HepG2 (cell line): ENCODE measurements around the gene CHPF. TPM values are rescaled to one million over a fixed set of nuclear protein-coding genes. Genes with fewer than 3 reads are reported as not detected.

Experiments used
- ARID5B ChIP-seq: IDR thresholded peaks from 2 replicates; pipeline ENCODE4 v1.4.0; 2020; ENCODE audit warnings: mild to moderate bottlenecking, missing genetic modification reagents
- DPF2 ChIP-seq: sonication (generic); formaldehyde crosslinking; IDR thresholded peaks from 2 replicates; pipeline ENCODE4 v1.4.0; 2020; ENCODE audit warnings: mild to moderate bottlenecking, low read depth, missing genetic modification reagents, borderline replicate concordance
- MEF2D ChIP-seq: sonication (generic); formaldehyde crosslinking; IDR thresholded peaks from 2 replicates; pipeline ENCODE4 v1.5.1; 2020; ENCODE audit warnings: mild to moderate bottlenecking, missing genetic modification reagents
- POLR2AphosphoS5 ChIP-seq: IDR thresholded peaks from 2 replicates; pipeline ENCODE4 v1.6.1; 2012; ENCODE audit warnings: low read depth, low read length
- SIX4 ChIP-seq: sonication (generic); formaldehyde crosslinking; IDR thresholded peaks from 2 replicates; pipeline ENCODE4 v1.4.0; 2020; ENCODE audit warnings: missing genetic modification reagents
- SRSF9 ChIP-seq: fragments of 200-400 bp; formaldehyde crosslinking; IDR thresholded peaks from 2 replicates; pipeline ENCODE4 v1.6.1; 2018; ENCODE audit warnings: borderline replicate concordance, mild to moderate bottlenecking, low read depth, low read length; ENCODE audit not compliant: insufficient read depth, poor library complexity, severe bottlenecking
- ZFP36L2 ChIP-seq: sonication (generic); formaldehyde crosslinking; IDR thresholded peaks from 2 replicates; pipeline ENCODE4 v1.4.0; 2020; ENCODE audit warnings: missing genetic modification reagents
- ZFY ChIP-seq: sonication (generic); formaldehyde crosslinking; IDR thresholded peaks from 2 replicates; pipeline ENCODE4 v1.4.0; 2020; ENCODE audit warnings: missing genetic modification reagents
- ZNF263 ChIP-seq: sonication (generic); formaldehyde crosslinking; IDR thresholded peaks from 2 replicates; pipeline ENCODE4 v1.4.0; 2020; ENCODE audit warnings: missing genetic modification reagents
- ZNF709 ChIP-seq: sonication (generic); formaldehyde crosslinking; IDR thresholded peaks from 2 replicates; pipeline ENCODE4 v1.5.0; 2020; ENCODE audit warnings: mild to moderate bottlenecking, missing genetic modification reagents
- polyA plus RNA-seq, 8 experiments: library from polyadenylated mRNA; depleted of rRNA in 3 of 8; stranded (reverse) in 7 of 8; unstranded in 1 of 8; fragments of >200 nt; fragmentation: Illumina TruSeq in 4 of 8; extraction: Trizol in 4 of 8; gene quantifications; 2 replicates each; pipeline versions ENCODE4 v1.2.1 to v1.2.3, GENCODE V29; 2011 to 2016; ENCODE audit warnings: low read depth in 4 of 8, missing spikeins in 1 of 8, mixed read lengths in 1 of 8; ENCODE audit not compliant: insufficient read depth in 1 of 8
- total RNA-seq, 5 experiments: library from RNA; depleted of rRNA; stranded (reverse); fragments of >200 nt; fragmentation: Illumina TruSeq; extraction: Trizol; gene quantifications; 2 replicates each; pipeline ENCODE4 v1.2.3, GENCODE V29; 2016; ENCODE audit warnings: low read depth in 1 of 5
- TF ChIP-seq, protein P1 (sequence below): sonication (generic); formaldehyde crosslinking; IDR thresholded peaks from 2 replicates; pipeline ENCODE4 v1.8.1; 2023; ENCODE audit warnings: missing genetic modification reagents, mild to moderate bottlenecking, borderline replicate concordance
- TF ChIP-seq, protein P2 (sequence below): sonication (generic); formaldehyde crosslinking; conservative IDR thresholded peaks from 2 replicates; pipeline ENCODE4 v1.4.0; 2020; ENCODE audit warnings: mild to moderate bottlenecking, missing genetic modification reagents, moderate library complexity
- TF ChIP-seq, protein P3 (sequence below): sonication (generic); formaldehyde crosslinking; IDR thresholded peaks from 2 replicates; pipeline ENCODE4 v1.4.0; 2020; ENCODE audit warnings: missing genetic modification reagents
- TF ChIP-seq, protein P4 (sequence below): IDR thresholded peaks from 2 replicates; pipeline ENCODE4 v1.6.1; 2016

The CHPF gene
- total and polyA plus RNA-seq, 2 of the 13 experiments (the other 11 are each of a cell fraction or from before 2014, with no cell fraction given) = 79.6 to 111 TPM

DNA sequence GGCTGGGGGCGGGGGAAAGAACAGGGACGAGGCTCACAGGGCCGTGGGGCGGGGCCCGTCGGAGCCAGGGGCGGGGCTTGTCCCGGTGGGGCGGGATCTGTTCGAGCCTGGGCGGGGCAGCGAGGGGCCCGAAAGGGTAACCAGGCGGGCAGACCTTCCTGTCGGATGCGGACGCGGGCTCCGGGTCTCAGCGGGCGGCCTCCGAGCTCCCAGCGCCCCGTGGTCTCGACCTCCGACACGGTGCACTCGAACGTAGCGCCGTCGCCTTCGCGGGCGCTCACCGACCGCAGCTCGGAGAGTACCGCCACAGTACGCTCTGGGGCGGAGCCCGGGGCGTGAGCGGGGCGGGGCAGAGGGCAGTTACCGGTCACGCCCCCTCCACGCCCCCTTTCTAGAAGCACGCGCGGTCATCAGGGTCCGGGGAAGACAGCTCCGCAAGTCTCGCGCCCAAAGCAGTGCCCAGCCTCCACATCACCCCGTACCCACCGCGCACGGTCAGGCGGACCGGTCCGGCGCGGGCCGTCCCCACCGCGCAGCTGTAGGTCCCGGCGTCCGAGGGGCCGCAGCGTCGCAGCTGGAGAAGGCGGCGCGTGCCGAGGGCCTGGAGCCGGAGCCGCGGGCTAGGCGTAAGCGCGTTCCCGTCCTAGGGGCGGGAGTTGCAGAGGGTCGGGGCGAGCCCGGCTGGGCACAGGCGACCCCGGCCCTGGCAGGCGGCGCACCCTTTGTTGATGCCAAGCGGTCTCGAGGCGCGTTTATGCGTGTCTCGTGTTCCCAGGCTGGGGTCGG, 9.0 kb upstream of the CHPF start (continued):
- TF ChIP-seq ARID5B (CRISPR knock-in tag) = peak; percentile 28; the same call in 1 of the 2 replicates
- no peak for TF ChIP-seq SRSF9
- peak; percentile 63; the same call in 1 of the 2 replicates for TF ChIP-seq ZFY
- peak; percentile 30; the same call in 1 of the 2 replicates for TF ChIP-seq ZNF263 (CRISPR knock-in tag)
- TF ChIP-seq POLR2AphosphoS5 = peak; percentile 50
- no peak for TF ChIP-seq ZFP36L2 (CRISPR knock-in tag)
- TF ChIP-seq, protein P1, sequence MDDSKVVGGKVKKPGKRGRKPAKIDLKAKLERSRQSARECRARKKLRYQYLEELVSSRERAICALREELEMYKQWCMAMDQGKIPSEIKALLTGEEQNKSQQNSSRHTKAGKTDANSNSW (CRISPR knock-in tag) = 0 out of 2 replicates have a peak, but pooled peaks have one; percentile 68
- no peak; the same call in 1 of the 2 replicates for TF ChIP-seq SIX4 (CRISPR knock-in tag)
- TF ChIP-seq MEF2D = no peak; the same call in 1 of the 2 replicates
- TF ChIP-seq, protein P2, sequence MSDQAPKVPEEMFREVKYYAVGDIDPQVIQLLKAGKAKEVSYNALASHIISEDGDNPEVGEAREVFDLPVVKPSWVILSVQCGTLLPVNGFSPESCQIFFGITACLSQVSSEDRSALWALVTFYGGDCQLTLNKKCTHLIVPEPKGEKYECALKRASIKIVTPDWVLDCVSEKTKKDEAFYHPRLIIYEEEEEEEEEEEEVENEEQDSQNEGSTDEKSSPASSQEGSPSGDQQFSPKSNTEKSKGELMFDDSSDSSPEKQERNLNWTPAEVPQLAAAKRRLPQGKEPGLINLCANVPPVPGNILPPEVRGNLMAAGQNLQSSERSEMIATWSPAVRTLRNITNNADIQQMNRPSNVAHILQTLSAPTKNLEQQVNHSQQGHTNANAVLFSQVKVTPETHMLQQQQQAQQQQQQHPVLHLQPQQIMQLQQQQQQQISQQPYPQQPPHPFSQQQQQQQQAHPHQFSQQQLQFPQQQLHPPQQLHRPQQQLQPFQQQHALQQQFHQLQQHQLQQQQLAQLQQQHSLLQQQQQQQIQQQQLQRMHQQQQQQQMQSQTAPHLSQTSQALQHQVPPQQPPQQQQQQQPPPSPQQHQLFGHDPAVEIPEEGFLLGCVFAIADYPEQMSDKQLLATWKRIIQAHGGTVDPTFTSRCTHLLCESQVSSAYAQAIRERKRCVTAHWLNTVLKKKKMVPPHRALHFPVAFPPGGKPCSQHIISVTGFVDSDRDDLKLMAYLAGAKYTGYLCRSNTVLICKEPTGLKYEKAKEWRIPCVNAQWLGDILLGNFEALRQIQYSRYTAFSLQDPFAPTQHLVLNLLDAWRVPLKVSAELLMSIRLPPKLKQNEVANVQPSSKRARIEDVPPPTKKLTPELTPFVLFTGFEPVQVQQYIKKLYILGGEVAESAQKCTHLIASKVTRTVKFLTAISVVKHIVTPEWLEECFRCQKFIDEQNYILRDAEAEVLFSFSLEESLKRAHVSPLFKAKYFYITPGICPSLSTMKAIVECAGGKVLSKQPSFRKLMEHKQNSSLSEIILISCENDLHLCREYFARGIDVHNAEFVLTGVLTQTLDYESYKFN (CRISPR knock-in tag) = peak; percentile 33; the same call in 1 of the 2 replicates
- no peak for TF ChIP-seq DPF2 (CRISPR knock-in tag)
- TF ChIP-seq, protein P3, sequence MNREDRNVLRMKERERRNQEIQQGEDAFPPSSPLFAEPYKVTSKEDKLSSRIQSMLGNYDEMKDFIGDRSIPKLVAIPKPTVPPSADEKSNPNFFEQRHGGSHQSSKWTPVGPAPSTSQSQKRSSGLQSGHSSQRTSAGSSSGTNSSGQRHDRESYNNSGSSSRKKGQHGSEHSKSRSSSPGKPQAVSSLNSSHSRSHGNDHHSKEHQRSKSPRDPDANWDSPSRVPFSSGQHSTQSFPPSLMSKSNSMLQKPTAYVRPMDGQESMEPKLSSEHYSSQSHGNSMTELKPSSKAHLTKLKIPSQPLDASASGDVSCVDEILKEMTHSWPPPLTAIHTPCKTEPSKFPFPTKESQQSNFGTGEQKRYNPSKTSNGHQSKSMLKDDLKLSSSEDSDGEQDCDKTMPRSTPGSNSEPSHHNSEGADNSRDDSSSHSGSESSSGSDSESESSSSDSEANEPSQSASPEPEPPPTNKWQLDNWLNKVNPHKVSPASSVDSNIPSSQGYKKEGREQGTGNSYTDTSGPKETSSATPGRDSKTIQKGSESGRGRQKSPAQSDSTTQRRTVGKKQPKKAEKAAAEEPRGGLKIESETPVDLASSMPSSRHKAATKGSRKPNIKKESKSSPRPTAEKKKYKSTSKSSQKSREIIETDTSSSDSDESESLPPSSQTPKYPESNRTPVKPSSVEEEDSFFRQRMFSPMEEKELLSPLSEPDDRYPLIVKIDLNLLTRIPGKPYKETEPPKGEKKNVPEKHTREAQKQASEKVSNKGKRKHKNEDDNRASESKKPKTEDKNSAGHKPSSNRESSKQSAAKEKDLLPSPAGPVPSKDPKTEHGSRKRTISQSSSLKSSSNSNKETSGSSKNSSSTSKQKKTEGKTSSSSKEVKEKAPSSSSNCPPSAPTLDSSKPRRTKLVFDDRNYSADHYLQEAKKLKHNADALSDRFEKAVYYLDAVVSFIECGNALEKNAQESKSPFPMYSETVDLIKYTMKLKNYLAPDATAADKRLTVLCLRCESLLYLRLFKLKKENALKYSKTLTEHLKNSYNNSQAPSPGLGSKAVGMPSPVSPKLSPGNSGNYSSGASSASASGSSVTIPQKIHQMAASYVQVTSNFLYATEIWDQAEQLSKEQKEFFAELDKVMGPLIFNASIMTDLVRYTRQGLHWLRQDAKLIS (CRISPR knock-in tag) = no peak
- TF ChIP-seq, protein P4, sequence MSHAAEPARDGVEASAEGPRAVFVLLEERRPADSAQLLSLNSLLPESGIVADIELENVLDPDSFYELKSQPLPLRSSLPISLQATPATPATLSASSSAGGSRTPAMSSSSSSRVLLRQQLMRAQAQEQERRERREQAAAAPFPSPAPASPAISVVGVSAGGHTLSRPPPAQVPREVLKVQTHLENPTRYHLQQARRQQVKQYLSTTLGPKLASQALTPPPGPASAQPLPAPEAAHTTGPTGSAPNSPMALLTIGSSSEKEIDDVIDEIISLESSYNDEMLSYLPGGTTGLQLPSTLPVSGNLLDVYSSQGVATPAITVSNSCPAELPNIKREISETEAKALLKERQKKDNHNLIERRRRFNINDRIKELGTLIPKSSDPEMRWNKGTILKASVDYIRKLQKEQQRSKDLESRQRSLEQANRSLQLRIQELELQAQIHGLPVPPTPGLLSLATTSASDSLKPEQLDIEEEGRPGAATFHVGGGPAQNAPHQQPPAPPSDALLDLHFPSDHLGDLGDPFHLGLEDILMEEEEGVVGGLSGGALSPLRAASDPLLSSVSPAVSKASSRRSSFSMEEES = peak; percentile 53; the same call in 1 of the 2 replicates
- peak; percentile 88 for TF ChIP-seq ZNF709 (CRISPR knock-in tag)
